ENCODE measurements around the gene BRD3OS.

The BRD3OS gene

GRCh38 chr9:134052491-134052890, 27.2 kb downstream of the BRD3OS start:
- DNase-seq (ENCODE audit: low read depth, low spot score): no peak

GRCh38 chr9:134052941-134053340, 27.7 kb downstream of the BRD3OS start:
- DNase-seq (ENCODE audit: low read depth, low spot score): no peak

GRCh38 chr9:134053401-134053871, 28.2 kb downstream of the BRD3OS start:
- DNase-seq (ENCODE audit: low read depth, low spot score): no peak

DNA sequence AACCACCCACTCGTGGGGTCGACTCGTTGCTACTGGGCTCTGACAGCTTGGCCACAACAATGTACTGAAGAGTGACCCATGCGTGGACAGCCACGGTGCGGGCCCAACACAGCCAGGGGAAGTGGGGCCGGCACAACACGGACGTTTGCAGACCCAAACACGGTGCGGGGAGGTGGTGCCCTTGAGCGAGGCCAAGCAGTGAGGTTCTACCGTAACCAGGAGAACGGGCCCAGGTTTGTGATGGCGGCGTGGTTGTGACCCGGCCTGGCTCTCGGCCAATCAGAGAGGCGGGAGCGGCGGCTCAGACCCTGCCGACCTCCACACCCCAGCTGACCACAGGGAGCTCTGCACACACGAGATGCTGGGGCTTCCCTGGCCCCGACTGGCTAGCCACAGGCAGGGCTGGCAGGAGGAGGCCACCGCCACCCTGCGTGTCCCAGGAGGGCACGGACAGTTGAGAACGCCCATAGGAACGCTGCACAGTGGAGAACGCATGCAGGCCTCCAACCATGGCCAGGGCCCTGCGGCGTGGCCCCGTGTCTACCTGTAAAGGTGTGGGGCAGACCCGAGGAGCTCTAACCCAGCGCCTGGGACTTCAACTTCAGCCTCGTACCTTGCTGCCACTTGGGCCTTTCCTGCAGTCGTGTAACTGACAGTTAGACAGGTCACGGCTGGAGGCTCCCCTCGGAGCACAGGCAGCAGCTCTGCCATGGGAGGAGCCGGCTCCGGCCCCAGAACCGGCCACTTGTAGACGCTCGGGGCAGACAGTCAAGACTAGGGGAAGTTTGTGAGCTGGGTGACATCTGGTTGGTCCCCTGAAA, 28.9 kb downstream of the BRD3OS start:
- no peak for DNase-seq (ENCODE audit: low read depth, low spot score)

DNA sequence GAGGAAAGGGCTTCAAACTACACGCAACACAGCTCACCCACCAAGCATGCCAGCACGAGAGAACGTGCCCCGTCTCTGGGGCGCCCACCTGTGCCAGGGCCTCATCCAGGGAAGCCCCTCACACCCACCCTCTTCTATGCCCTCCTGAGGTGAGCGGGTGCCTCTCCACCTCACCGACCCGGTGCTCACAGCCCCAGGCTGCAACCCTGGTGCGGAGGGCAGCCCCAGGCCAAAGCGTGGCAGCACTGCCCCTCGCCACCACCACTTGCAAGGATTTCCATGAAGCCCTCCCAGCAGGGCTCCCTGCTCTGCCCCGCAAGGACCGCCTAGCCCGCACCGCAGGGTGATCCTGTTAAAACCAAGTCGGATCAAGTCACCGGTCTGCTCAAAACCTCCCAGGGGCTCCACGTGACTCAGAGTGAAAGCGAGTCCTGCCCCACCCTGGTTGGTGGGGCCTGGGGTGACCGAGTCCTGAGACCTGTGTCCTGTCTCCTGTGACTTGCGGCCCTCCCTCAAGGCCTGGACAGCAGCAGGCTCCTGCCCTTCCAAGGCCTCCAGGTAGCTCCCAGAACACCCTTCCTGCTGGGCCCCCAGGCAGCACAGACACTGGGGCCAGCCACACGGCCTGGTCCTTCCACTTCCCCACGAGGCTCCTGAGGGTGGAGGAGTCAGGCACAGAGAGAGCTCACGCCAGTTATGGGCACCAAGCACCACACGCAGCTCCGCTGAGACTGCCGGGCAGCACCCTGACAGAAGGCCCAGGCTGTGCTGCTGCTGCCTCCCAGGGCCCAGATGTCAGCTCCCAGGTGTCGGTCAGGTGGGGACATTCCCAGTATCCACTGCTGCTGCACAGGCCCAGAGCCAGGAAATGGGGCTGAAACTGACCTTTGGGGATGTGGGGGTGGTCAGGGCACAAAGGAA, 29.9 kb downstream of the BRD3OS start:
- no peak for DNase-seq (ENCODE audit: low read depth, low spot score)

DNA sequence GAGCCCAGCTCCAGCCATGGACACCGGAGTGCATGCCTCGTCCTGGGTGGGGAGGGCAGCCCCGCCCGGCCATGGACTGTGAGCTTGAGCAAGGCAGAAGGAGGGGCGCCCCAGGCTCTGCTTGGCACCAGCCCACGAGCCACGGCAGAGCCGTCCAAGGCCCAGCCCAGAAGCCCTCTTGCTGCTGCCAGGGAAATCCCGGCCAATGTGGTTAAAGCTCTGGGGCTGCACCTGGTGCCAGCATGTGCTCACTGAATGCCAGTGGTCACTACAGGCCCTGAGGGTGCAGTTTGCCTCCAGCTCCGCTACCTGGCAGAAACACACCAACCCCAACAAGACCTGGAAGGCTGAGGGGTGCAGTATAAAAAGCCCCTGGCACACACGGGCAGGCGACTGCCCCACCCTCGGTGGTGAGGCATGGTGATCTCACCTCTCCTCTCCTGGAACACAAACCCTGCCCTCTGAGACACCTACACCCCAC, 30.7 kb downstream of the BRD3OS start:
- DNase-seq (ENCODE audit: low read depth, low spot score): no peak

- DNase-seq (ENCODE audit: low read depth, low spot score): no peak
Observed at GRCh38 chr9:134056483-134057306, 31.4 kb downstream of the BRD3OS start.

GRCh38 chr9:134057307-134057657, 32.0 kb downstream of the BRD3OS start:
- DNase-seq (ENCODE audit: low read depth, low spot score): no peak

DNA sequence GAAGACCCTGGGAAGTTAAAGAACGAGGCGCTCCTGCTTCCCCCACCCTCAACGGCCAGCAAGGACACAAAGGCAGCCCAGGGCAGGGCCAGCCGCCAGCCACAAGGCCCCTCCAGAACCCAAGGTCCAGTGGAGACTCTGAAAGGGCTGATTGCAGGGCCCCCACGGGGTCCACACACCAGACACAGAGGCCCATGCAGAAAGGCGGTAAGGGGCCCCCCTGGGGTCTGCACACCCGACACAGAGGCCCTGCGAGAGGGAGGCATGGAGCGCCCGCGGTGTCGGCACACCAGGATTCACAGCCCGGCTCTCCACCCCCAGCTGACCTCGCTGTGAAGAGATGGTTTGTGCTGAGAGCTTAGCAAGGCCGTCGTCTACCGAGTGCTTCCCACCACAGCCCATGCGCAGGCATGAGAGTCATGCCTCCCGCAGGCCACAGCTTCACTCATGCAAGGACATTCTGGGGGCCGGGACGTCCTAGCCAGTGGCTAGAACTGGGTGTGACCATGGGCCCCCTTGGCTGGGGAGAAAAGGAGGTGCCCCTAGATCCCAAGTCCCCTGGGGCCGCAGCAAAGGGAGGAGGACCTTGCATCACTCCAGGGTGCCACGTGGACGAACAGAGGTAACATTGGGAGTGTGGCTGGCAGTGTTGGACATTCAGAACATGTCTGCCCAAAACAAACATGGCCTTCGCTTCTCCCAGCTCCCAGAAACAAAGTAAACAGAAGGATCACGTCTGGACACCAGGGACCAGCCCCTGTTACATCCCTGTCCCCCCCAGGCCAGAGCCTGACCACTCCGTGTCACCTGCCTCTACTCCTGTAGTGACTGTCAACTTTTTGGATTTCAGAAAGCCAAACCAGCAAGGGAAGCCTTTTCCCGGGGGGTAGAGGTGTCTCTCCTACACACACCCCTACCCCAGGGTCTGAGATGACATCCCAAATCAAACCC, 32.7 kb downstream of the BRD3OS start:
- DNase-seq (ENCODE audit: low read depth, low spot score): no peak

- no peak for DNase-seq (ENCODE audit: low read depth, low spot score)
Observed at GRCh38 chr9:134058716-134059115, 33.4 kb downstream of the BRD3OS start.

- DNase-seq (ENCODE audit: low read depth, low spot score): no peak
Observed at GRCh38 chr9:134059188-134059641, 33.9 kb downstream of the BRD3OS start.

DNA sequence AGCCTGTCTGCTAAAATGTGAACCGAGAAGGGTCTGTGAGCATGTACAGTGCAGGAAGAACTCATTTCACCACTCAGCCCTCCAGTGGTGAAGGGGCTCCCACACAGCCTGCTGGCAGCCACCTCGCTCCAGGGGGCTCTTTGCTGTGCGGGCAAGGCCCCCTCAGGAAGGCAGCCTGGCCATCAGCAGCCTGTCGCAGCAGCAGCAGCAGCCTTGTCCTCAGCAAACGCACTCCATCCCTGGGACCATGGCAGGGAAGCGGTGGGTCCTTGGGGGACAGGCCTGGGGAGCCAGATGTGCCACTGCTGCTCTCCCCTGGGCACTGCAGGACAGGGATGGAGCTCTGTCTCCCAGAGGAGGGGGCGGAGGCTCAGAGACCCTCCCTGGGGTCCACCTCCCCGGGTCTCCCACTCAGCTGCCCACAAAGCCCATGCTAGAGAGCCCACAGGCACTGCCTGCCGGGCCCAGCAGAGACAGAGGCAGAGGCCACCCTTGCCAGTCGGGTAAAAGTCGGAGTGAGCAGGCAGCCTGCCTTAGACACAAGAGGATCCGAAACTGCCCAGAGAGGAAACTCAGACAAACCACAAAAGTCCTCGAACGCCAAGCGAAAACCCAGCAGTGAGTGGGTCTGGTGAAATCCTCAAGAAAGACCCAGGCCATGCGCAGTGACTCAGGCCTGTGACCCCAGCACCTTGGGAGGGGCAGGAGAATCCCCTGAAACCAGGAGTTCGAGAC, 34.5 kb downstream of the BRD3OS start:
- no peak for DNase-seq (ENCODE audit: low read depth, low spot score)

GRCh38 chr9:134060546-134060945, 35.3 kb downstream of the BRD3OS start:
- DNase-seq (ENCODE audit: low read depth, low spot score): no peak

DNA sequence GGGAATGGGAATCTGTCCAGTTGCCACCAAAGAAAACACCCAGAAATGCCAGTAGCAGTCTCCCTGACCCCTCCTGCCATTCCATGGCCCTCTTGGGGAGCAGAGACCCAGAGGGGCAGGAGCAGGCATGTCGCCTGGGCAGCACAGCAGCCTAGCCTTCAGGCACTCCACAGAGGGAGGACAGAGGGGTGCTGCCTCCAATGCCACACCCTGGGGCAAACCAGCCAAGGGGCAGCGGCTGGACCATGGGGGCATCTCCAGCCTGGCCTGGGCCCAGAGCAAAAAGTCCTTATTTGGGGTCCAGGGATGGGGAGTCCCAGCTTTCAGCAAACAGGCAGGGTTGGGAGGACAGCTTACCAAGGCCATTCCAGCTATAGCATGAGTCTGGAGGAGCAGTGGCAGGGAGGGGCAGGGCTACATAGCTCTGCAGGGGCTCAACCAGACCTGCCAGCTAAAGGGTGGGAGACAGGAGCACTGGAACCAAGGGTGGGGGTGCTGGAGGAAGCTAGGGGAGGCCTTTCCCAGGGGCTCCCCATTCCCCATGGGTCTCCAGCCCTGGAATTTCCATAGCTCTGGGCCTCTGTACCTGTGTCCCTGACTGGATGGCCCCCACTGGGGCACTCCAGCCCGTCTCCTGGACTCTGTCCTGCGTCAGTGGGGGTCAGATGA, 35.9 kb downstream of the BRD3OS start:
- DNase-seq (ENCODE audit: low read depth, low spot score): no peak

GRCh38 chr9:134061688-134062371, 36.5 kb downstream of the BRD3OS start:
- no peak for DNase-seq (ENCODE audit: low read depth, low spot score)

DNA sequence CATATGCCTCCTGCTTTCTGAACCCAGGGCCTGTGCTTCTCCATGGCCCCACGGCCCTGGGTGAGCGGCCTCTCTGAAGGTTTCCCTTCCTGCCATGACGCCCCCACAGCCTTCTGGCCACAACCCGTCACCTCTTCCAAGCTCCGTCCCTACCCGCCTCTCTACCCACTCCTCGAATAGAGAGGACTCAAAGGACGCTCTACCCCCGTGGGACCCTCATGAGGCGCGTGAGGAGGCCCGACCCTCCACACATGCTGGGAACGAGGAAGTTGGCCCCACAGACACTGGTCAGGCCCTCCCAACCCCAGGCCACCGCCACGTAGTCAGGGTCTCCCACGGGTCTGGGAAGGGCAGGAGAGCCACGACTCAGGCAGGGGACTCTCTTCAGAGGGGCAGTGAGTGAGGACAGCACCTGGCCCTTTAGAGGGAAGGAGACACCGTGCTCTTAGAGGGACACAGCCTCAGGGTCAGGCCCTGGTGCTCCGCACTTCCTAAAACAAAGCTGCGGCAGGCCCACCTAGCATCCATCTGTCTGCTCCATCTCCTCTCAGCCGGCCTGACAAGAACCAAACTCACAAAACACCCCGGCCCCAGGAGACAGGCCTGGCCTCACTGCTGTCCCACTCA, 37.3 kb downstream of the BRD3OS start:
- peak; percentile 43 for DNase-seq (ENCODE audit: low read depth, low spot score)

DNA sequence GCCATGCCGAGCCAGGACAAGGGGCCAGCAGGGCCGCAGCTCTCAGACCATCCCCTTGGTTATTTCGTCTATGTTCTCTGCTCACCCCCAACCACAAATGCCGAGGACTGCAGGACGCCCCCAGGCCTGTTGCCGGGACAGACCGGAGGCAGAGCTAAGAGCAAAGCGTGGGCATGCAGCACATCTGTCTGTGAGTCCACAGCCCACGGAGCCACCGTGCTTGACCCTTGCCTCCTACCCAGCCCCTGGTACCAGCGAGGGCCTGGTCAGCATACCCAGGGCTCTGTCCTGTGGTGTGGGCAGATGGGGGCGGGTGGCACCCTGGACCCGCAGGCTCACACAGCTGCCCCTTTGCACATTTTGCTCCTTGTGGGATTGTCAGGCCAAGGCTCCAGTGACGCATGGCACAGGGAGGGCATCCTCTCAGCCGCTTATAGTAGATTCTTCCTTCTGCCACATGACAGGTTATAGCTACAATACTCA, 37.8 kb downstream of the BRD3OS start:
- DNase-seq (ENCODE audit: low read depth, low spot score): no peak
